ENCODE measurements around the gene RCBTB2.
"Not testable (repeated sequence)": the region's sequence is repeated elsewhere in the genome, so short reads cannot be mapped to it uniquely, and the experiment has no call there.

The RCBTB2 gene

DNA sequence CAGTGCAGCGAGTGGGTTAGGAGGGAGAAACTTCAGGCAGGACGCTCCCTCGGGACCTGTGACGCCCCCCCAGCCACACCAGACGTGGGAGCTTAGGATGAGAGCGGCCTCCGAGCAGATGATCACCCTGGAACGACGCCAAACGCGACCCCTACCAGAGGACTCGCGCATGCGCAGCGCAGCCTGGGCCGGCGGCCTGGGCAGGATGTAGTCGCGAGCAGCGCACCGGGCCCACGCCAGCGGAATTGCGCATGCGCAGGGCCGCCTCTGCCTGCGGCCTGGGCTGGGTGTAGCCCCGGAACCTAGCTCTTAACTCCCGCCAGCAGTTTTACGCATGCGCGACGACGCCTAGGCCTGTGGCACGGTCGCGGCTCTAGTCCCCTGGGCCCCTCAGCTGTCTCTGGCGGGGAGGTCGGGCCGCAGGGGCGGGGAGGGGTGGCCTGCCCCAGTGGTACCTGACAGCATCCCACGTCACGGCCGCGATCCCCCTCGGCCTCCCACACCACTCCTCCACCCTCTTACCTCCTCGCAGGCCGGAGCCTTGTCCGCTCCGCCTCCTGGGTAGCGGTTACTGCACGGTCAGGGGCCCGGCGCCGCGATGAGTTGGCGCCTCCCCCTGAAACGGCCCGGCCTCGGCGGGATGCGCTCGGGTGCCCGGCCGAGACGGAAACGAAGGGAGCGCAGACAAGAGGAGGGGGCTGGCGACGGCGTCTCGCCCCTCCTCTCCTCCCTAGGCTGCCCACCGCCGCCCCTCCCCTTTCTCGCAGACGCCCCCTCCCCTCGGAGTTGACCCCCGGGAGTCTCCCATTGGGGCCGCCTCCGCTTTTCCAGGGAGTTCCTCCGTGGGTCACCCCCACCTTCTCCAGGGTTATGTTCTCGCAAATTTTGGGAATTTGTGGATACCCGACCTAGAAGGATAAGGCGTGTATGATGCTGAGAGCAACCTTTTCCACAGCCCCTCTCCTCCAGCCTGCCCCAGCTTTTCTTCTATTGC, at the start of gene RCBTB2:
RCBTB2 (minus strand) TSS at position 575 of the 994 bp plus-strand sequence. CDS start 11,141 bp downstream, outside the sequence.
- peak; percentile 99 for DNase-seq (ENCODE audit: low read depth)

DNA sequence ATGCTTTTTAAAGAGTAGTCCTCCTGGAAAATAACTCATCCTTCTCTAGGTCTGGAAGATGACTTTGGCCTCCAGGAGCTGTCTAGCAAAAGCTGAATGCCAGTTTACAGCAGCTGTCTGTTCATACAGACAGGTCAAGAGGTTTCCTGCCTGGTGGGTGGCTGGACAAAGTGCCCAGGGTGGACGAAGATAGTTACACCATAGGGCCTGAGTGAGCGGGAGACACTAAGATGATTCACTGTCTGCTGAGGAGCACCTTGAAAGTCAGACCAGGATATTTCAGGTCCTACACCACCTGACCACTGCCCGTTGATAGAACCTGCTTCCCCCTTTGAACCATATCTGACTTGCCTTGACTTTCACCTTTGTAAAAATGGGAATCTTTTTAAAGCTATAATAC, 49.2 kb upstream of the RCBTB2 start:
- DNase-seq (ENCODE audit: low read depth): no peak

DNA sequence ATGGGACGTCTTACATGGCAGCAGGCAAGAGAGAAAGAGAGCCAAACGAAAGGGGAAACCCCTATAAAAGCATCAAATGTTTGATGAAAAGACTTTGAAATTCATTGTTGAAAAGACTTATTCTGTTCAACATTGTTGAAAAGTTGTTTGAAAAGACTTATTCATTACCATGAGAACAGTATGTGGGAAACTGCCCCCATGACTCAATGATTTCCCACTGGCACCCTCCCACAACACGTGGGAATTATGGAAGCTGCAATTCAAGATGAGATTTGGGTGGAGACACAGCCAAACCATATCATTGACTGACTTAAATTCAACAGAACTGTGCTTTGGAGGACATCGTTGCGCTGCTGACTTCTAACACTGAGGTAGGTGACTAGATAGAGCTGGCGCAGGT, 48.0 kb upstream of the RCBTB2 start:
- no peak for DNase-seq (ENCODE audit: low read depth)

DNA sequence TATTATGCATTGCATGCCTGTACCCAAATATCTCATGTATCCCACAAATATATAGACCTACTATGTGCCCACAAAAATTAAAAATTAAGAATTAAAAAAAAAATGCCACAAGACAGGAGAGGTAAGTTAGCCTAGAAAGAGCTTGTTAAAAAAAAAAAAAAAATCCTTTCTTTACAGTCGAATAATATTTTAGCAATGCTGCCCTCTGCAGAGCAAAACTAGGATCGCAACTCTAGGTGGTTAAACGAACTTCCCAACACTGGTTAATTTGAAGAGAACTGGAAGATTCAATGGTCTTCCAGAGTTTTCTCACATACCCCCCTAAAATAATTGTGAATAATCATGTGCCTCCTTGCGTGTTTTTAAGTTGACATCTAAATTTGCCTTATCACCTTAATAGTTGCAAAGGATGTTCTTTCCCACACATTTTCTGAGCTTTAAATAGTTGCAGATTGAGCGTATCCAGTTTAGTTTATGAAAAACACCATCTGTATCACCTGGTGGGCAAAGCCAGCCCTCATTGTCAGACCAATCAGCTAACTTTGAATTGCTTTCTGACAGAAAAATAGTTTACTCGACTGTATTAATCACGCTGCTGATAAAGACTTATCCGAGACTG, 47.4 kb upstream of the RCBTB2 start:
- peak; percentile 39 for DNase-seq (ENCODE audit: low read depth)

DNA sequence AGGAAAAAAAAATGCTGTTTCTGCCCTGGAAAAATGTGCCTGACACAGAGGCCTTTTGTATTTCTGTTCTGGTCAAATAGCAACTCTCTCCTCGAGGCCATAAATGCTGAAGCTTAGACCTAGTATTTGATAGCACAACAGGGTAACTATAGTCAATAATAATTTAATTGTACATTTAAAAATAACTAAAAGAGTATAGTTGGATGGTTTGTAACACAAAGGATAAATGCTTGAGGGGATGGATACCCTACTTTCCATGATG, 47.0 kb upstream of the RCBTB2 start:
- DNase-seq (ENCODE audit: low read depth): not testable (repeated sequence)

DNA sequence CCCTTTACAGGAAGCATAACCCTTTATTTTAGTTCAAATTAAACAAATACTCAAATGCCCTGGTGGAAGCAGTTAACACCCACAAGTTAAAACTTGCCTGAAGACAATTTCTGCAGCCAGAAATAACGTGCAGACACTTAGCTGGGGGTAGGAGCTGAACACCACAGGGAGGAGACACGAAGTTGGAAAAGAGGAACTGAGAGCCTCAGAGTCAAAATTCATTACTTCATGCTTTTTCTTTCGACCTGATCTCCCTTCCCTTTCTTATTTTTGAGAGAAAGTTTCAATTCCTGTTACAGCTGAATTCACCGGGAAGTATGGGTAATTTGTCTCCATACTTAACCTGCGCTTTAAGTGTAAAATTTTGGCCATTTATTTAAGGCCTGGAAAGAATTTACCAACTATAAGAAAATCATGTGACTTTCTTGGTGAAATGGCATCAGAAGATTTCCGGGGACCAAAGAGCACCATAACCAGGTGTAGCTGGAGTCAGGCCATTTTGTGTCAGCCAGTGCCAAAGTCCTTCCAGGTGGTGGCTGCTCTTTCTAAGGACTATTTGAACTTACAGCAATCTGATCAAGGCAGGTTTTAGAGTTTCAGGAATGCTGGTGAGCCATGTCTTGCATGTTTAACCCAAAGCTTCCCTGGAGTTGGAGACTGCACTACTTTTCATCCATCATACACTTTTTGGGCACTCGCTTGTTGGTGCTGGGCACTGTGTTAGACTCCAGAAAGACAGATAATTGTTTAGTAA, 46.5 kb upstream of the RCBTB2 start:
- DNase-seq (ENCODE audit: low read depth): no peak

DNA sequence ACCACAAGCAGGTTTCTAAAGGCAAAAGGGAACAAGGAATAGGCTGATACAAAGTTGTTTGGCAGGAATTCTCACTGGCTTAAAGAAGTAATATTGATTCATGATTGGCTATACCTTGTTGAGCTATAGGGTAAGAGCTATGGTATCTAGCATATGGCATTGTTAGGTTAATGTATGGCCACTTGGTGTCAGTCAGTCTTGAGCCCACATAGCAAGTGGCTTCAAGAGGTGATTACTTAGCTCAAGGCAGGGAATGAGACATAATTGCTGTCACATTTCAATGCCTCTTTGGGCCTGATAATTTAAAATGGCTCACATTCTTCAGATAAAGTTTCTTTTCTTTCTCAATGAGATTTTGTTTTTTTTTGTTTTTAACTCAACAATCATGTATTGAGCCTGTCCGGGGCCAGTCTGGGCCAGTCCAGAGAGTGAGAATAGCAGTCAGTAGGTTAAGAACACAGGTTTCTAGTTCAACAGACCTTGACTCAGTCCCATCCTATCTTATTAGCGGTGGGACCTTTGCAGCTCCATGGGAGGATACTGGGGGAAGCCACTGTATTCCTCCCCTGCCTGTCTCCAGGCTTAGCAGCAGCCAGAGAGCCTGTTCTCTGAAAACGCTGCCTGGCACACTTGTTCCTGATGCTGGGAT, 45.8 kb upstream of the RCBTB2 start:
- no peak for DNase-seq (ENCODE audit: low read depth)

DNA sequence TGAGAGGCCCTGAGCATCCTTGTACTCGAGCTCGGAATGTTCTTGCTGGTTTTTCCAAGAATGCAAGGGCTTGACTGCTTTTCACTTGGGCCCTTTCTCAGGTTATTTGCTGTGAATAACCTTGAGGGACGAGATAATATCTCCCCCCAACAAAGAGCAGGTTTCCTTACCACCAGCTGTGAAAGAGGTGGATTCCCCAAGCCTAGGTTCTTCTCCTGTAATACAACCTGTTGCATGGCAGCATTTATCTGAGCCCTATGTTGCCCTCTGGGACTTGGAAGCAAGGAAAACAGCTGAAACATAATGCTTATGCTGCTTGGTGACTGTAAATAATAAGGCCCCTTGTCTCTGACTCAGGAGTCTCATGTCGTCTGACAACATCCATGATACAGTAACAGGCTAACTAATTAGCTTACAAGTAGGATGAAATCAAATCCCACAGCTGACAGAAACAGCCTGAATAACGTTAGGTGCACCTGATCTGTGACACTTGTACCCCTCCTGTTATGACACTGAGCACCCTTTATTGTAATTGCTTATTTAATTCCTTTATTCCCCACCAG, 43.6 kb upstream of the RCBTB2 start:
- no peak for DNase-seq (ENCODE audit: low read depth)

DNA sequence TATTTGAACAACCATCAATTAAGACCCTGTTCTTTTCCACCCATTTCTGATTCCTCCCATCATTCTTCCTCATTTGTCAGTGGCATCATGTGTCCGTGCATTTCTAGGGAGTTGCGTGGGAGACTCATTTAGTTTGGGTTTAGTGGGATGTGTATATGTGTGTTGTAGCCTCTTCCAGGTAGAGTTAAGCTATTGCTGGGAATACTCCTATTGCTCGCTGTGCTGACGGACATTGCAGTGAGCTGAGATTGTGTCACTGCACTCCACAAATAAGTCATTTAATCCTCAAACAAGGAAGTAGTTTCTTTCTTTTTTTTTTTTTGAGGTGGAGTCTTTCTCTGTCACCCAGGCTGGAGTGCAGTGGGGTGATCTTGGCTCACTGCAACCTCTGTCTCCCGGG, 42.2 kb upstream of the RCBTB2 start:
- DNase-seq (ENCODE audit: low read depth): no peak

DNA sequence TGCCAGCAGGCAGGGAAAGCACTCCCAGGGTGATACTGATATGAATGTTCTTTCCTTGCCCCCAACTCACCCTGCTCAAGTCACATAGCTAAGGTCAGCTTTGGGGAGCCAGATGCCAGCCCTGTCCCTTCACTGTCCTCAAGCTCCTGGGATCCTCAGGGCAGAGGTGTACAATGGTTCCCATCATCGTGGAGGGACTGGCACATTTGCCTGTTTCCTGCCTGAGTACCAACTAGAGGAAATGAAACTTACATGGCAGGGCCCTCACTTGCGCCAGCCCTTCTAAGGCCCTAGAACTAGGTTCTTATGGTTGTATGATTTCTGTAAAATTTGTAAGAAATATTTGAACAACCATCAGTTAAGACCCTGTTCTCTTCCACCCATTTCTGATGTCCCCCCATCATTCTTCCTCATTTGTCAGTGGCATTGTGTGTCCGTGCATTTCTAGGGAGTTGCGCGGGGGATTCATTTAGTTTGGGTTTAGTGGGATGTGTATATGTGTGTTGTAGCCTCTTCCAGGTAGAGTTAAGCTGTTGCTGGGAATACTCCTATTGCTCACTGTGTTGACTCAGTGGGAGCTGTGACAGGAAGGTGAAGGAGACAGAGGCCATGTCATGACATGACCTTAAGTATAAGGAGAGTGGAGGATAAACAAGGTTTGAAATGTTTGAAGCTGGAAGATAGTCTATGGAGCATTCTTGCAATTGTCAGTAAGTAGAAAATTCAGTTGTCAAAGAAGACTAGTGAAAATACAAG, 41.3 kb upstream of the RCBTB2 start:
- DNase-seq (ENCODE audit: low read depth): no peak

DNA sequence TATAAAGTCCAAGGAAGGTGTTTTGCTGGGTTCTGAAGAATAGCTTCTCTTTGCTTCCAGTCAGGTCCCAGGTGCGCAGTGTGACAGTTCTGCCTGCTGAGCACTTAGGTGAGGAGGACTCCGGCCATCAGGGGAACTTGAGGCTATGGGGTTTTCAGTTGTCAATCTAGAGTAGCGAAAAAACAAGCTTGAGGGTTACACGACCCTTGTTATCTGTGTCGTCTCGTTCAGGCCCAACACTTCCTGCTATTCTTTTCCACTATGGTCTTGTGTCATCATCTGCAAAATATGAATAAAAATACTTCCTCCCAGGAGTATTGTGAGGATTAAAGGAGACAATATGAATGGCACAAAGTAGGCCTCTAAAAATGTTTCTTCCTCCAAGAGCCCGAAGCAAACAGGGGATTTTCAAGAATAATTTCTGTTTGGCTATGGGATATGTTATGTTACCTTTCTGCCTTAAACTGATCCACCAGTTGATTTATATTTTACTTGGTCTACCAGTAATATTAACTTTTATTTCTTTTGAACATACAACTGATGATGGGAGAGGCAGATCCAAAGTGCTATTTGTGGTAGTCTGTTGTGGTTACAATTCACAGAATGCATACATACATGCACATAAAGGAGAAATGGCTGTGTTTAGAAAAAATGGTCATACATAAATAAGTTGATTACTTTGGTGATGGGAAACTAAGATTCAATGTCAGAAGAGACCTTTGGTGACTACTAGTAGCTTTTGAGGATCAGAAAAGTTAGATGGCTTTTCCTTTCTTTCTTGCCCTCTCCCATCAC, 40.5 kb upstream of the RCBTB2 start:
- no peak for DNase-seq (ENCODE audit: low read depth)

DNA sequence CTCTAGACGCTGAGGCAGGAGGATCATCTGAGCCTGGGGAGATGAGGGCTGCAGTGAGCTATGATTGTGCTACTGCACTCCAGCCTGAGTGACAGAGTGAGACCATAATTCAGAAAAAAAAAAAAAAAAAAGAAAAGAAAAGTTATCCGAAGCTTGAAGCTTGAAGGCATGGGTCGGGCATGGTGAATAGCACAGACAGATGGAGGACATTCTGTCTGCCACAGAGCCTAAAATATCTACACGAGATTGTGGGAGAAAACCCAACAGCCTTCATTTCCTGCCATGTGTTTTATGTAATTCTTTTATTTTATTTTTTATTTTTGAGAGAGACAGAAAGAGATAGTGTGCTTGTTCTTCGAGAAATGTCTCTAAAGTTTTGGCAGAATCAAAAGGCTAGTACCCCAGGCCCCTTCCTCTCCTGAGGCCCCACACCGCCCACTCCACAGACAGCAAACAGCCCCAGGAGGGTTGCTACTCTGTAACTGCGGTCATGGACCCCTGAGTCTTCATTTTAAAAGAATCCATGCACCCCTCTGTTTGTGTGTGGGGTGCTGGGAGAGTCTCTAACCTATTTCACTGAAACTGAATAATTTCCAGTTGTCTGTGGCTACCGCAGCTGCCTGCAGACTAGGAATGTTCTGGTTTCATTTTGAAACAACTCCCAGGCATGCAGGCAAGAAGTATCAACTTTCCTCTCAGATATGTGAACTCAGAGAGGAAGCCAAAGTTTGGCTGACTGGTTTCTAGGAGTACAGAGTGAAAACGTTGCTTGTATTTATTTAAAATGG, 38.4 kb upstream of the RCBTB2 start:
- no peak for DNase-seq (ENCODE audit: low read depth)

DNA sequence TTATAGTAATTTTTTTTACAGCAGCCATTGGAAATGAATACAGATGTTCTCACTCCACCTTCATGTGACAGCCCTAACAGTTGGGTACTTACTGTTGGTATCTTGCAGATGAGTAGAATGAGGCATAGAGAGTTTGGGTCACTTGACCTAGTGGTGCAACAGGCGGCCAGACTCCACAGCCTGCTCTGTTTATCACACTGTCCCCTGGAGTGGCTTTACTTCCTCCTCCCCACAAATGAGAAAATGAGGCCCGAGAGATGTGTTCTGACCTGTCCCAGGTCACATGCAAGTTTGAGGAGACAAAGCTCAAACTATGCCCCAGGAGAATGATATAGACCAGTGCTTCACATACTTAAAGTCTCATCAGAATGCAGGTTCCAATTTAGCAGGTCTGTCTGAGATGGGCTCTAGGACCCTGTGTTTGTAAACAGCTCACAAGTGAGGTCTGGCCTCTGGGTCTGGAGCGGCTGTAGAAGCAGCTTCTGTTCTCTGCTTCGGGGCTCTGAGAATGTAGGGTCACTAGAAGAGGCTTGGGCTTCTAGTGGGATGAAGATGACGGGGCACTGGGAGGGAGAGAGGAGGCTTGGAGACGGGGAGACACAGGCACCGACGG, 37.4 kb upstream of the RCBTB2 start:
- no peak for DNase-seq (ENCODE audit: low read depth)

DNA sequence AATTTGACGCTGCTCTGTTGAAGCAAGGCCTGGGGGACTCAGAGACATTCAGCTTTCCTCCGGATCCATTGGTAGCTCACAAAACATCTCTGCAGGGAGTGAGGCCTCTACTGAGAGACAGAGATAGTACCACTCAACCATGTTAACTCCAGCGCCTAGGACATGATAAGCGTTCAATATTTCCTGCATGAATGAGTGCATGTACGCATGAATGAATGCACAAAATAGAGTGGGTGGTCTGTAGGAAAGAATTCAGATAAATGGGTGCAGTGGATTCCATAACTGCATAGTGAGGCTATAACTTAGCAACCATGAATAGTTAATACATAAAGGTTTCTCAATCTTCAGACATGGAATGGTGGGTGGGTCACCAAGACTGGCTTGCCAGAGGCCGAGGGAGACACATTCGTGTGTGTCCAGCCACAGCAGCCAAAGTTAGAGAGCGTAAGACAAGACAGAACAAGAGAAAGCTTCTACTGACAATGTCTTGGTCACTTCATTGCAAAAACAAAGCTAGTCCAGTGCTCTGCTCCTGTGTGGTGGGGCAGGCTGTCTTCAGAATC, 36.3 kb upstream of the RCBTB2 start:
- DNase-seq (ENCODE audit: low read depth): no peak

DNA sequence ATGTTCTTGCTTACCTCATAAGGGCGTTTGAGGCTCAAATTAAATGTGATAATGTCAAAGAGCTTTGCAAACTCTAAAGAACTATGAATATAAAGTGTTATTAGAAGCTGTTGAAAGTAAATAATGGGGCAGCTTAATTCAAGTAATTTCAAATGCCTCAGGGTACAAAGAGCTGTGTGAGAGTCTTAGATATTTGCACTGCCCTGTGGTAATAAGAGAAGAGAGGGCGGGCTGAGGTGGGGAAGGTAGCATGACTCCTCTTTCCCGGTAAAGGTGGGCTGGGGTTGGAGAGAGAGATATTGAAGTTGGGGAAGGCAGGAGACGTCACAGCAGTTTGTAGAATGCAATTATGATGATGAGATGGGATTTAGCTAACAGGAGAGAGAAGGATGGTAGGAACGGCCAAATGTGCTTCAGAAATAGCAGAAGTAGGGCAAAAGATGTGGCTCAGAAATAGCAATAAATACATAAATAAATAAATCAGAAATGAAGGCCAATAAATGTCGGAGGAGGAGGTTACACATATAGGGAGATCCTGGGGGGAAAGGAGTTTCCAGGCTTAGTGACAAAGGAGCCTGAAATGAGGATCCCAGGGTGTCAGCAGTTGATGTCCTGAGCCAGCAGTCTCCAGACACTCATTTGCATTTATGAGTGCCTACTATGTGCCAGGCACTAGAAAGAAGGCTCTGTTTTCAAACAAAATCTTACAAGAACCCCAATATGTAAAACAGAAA, 35.7 kb upstream of the RCBTB2 start:
- no peak for DNase-seq (ENCODE audit: low read depth)

DNA sequence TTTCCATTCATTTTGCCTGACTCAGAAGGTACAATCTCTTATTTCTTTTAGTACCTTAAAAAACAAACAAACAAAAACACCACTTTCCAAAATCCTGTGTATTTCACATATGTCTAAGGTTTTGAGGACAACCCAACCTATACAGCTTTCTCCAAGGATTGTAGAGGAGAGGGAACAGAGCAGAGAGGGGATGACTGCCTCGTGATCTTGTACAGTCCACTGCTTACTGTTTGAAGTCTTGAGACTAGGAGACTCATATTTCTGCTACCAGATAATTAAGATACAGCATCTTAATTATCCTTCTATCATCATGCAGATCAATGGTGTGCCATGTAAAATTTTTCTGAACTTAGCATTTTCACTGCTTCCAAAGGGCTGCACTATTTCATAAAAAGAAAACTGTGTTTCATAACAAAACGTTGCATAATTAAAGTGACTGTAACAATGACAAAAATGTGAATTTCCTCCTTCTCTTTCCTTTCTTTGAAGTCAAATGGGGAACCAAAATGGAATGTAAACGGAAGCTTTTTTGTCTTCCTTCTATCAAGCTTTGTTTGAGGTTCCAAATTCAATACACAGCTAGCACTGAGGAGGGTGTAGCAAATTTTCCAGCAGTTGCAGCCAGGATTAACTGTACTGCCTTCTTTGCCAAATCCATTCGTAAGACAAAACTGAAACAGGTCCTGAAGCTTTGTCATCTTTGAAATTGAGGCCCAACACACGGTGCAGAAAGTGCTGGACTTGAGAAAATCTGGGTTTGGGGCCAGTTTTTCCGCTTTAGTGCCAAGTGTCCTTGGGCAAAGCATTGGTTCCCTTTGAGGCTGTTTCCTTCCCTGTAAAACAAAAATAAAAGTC, 34.9 kb upstream of the RCBTB2 start:
- DNase-seq (ENCODE audit: low read depth): no peak

DNA sequence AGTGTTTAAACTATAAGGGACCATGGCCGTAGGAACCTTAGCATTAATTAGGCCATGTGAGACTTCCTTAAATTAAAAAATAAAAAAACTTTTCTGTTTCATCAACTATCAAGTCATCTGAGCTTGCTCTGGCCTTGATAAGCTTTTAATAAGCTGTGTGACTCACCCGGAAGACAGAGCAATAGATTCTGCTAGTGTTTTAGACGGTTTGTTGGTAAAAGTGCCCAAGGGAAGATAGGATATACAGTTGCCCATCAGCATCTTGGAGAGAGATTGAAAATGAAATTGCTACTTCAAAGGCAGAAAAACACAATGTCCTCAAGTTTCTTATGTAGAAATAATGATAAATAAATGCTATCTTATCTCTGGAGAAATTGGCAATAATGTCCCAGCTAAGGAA, 31.2 kb upstream of the RCBTB2 start:
- no peak for DNase-seq (ENCODE audit: low read depth)

Data from activated T-cell treated with anti-CD3 and anti-CD28 coated beads for 48 hours (primary cell).